Spleen (tissue), 11 donors: Measurements from ENCODE around the gene SIGLEC1. TPM values are rescaled to one million over a fixed set of nuclear protein-coding genes. Genes with fewer than 3 reads are reported as not detected.

ENCODE experiments used
- DNase-seq: peaks from one replicate; pipeline ENCODE4 v3.0.0-alpha.2; 2020
- H3K27ac ChIP-seq, 8 donors: fragments of 200-600 bp; sonication (generic) in 7 of 8; 1 replicate in 4 of 8; 2 replicates in 4 of 8; pipeline versions ENCODE4 v1.5.0 to v1.8.0; 2016 to 2021; ENCODE audit warnings: inconsistent platforms in 4 of 8, mild to moderate bottlenecking in 4 of 8, moderate library complexity in 1 of 8
- H3K27me3 ChIP-seq, 7 donors: fragments of 200-600 bp; sonication (generic) in 6 of 7; replicated peaks in 1 of 7; 1 replicate in 4 of 7; 2 replicates in 3 of 7; pipeline versions ENCODE4 v1.5.0 to v1.8.0; 2016 to 2021; ENCODE audit warnings: inconsistent platforms in 3 of 7, mild to moderate bottlenecking in 1 of 7
- H3K36me3 ChIP-seq, 6 donors: fragments of 200-600 bp; sonication (generic) in 5 of 6; 1 replicate in 4 of 6; 2 replicates in 2 of 6; pipeline versions ENCODE4 v1.5.0 to v1.8.0; 2016 to 2021; ENCODE audit warnings: inconsistent platforms in 2 of 6
- H3K4me1 ChIP-seq, 6 donors: fragments of 200-600 bp; sonication (generic) in 5 of 6; 1 replicate in 3 of 6; 2 replicates in 3 of 6; pipeline versions ENCODE4 v1.5.0 to v1.8.0; 2016 to 2021; ENCODE audit warnings: inconsistent platforms in 3 of 6
- H3K4me3 ChIP-seq, 8 donors: fragments of 200-600 bp; sonication (generic) in 7 of 8; 1 replicate in 4 of 8; 2 replicates in 4 of 8; pipeline versions ENCODE4 v1.5.0 to v1.8.0; 2016 to 2021; ENCODE audit warnings: inconsistent platforms in 4 of 8, mild to moderate bottlenecking in 4 of 8, moderate library complexity in 2 of 8
- H3K9me3 ChIP-seq, 8 donors: fragments of 200-600 bp; sonication (generic) in 7 of 8; 1 replicate in 4 of 8; 2 replicates in 4 of 8; pipeline versions ENCODE4 v1.5.0 to v1.8.0; 2016 to 2021; ENCODE audit warnings: inconsistent platforms in 4 of 8
- CTCF ChIP-seq, 11 experiments: fragments of 200-600 bp in 7 of 11; fragments of 450-650 bp in 4 of 11; sonication (generic) in 4 of 11; IDR thresholded peaks in 8 of 11; conservative IDR thresholded peaks in 3 of 11; 1 replicate in 7 of 11; 2 replicates in 4 of 11; pipeline versions ENCODE4 v1.4.0 to v1.8.0; 2016 to 2021; ENCODE audit warnings: antibody characterized with exemption in 11 of 11, inconsistent platforms in 4 of 11, mild to moderate bottlenecking in 1 of 11
- POLR2A ChIP-seq, 3 donors: fragments of 450-650 bp; IDR thresholded peaks; one replicate each; pipeline ENCODE4 v1.5.1; 2017; ENCODE audit warnings: antibody characterized with exemption in 3 of 3, mild to moderate bottlenecking in 1 of 3
- POLR2AphosphoS5 ChIP-seq, 3 donors: sonication (generic); formaldehyde crosslinking; IDR thresholded peaks; one replicate each; pipeline ENCODE4 v1.5.1; 2017; ENCODE audit warnings: antibody characterized with exemption in 3 of 3
- WGBS, 5 donors: extraction: QIAGEN DNeasy Blood & Tissue Kit in 3 of 5; methylation state at CpG; one replicate each; pipeline versions ENCODE4 v1.1.5 to v1.1.7; 2013 to 2018; 5-methylcytosine and 5-hydroxymethylcytosine counted together
- intact Hi-C: fragments of 100-400 bp; cut with DNase I; formaldehyde crosslinking; loops from one replicate; pipeline ENCODE4 v1.15.0; 2023; ENCODE audit warnings: low total_unique reads
- polyA plus RNA-seq, 3 donors: library from polyadenylated mRNA; stranded (reverse); fragments of 200-250 nt; gene quantifications; one replicate each; pipeline ENCODE4 v1.2.1, GENCODE V29; 2013
- total RNA-seq, 7 donors: library from RNA; depleted of rRNA in 3 of 7; stranded (reverse); fragments of >200 nt in 3 of 7; fragmentation: NEBNext Ultra II Directional in 4 of 7; extraction: Animal tissue kit (Norgen Biotek cat#: 25700) in 4 of 7; gene quantifications; one replicate each; pipeline versions ENCODE4 v1.1.0 to v1.2.1, GENCODE V29; 2016 to 2021
- donor health status: healthy with polysubstance abuse.
- donor health status: DM: no; HTN: no; CAD: no; lungs with moderate emphysema.
- donor health status: DM: no; HTN: no; CAD: no.
- donor health status: Bipolar disorder and iron deficiency.
- donor health status: healthy.
- donor health status: DM: no; HTN: no; CAD: no.
- donor health status: DM: yes; HTN: yes; CAD: no.

Gene SIGLEC1
- total and polyA plus RNA-seq, 10 donors = 3.0 to 50.2 (median 14.9) TPM

GRCh38 chr20:3678198-3678597, 34.2 kb downstream of the SIGLEC1 start:
- H3K27ac ChIP-seq = no peak overlapping the region

GRCh38 chr20:3677733-3678132, 34.7 kb downstream of the SIGLEC1 start:
- Histone ChIP-seq H3K27me3 (peaks cover 0 to 90% (median 47%) of the 10 kb centered on the region in 7 donors), H3K36me3 (no peaks in the 10 kb centered on the region), H3K4me3 (no peak overlapping the region), H3K9me3 (no peaks in the 10 kb centered on the region), H3K4me1 (peaks cover 0 to 56% (median 32%) of the 10 kb centered on the region in 6 donors), H3K27ac (no peak overlapping the region)
- WGBS, 5 donors = 62 to 79% (median 66%) methylated on average over 8 of the region's 8 CpGs
- no peak for DNase-seq
- intact Hi-C loops = no loop called here
- no peak for TF ChIP-seq CTCF (IDR thresholded peaks at IDR 0.05 in 8 of 11, conservative IDR thresholded peaks at IDR 0.05 in 3 of 11)
- TF ChIP-seq POLR2AphosphoS5 (IDR thresholded peaks at IDR 0.05) = no peak
- no peak for TF ChIP-seq POLR2A (IDR thresholded peaks at IDR 0.05)

More at GRCh38 chr20:3678198-3678597, 34.2 kb downstream of the SIGLEC1 start:
- TF ChIP-seq CTCF (IDR thresholded peaks at IDR 0.05 in 8 of 11, conservative IDR thresholded peaks at IDR 0.05 in 3 of 11) = no peak
- TF ChIP-seq POLR2AphosphoS5 (IDR thresholded peaks at IDR 0.05) = no peak
- no peak for TF ChIP-seq POLR2A (IDR thresholded peaks at IDR 0.05)
- WGBS, 5 donors = 29 to 90% (median 74%) methylated on average over 1 to 2 of the region's 2 CpGs
- no peaks in the 10 kb centered on the region for H3K36me3 ChIP-seq
- DNase-seq = no peak
- H3K4me3 ChIP-seq = no peak overlapping the region
- H3K27me3 ChIP-seq = peaks cover 0 to 90% (median 47%) of the 10 kb centered on the region in 7 donors
- peaks cover 0 to 51% (median 28%) of the 10 kb centered on the region in 6 donors for H3K4me1 ChIP-seq
- intact Hi-C loops = no loop called here
- H3K9me3 ChIP-seq = no peaks in the 10 kb centered on the region

GRCh38 chr20:3674995-3675900, 37.2 kb downstream of the SIGLEC1 start:
- intact Hi-C loops = no loop called here
- Histone ChIP-seq H3K27ac (no peak overlapping the region), H3K27me3 (peaks cover 0 to 90% (median 53%) of the 10 kb centered on the region in 7 donors), H3K36me3 (no peaks in the 10 kb centered on the region), H3K9me3 (no peaks in the 10 kb centered on the region), H3K4me3 (no peak overlapping the region), H3K4me1 (peaks cover 0 to 46% (median 26%) of the 10 kb centered on the region in 6 donors)
- no peak for DNase-seq
- WGBS, 5 donors = 51 to 60% (median 56%) methylated on average over 12 to 13 of the region's 13 CpGs
- TF ChIP-seq POLR2AphosphoS5 (IDR thresholded peaks at IDR 0.05) (no peak), POLR2A (IDR thresholded peaks at IDR 0.05) (no peak), CTCF (IDR thresholded peaks at IDR 0.05 in 8 of 11, conservative IDR thresholded peaks at IDR 0.05 in 3 of 11) (no peak)

- intact Hi-C loops = no loop called here
- Histone ChIP-seq H3K27ac (no peak overlapping the region), H3K36me3 (no peaks in the 10 kb centered on the region), H3K9me3 (no peaks in the 10 kb centered on the region), H3K4me1 (peaks cover 0 to 42% (median 26%) of the 10 kb centered on the region in 6 donors), H3K27me3 (peaks cover 0 to 89% (median 53%) of the 10 kb centered on the region in 7 donors), H3K4me3 (no peak overlapping the region)
- WGBS, 5 donors = 70 to 87% (median 75%) methylated on average over 5 to 10 of the region's 10 CpGs
- DNase-seq = no peak
- TF ChIP-seq CTCF (IDR thresholded peaks at IDR 0.05 in 8 of 11, conservative IDR thresholded peaks at IDR 0.05 in 3 of 11) = no peak
- TF ChIP-seq POLR2AphosphoS5 (IDR thresholded peaks at IDR 0.05) = no peak
- no peak for TF ChIP-seq POLR2A (IDR thresholded peaks at IDR 0.05)
Observed at GRCh38 chr20:3674447-3674846, 38.0 kb downstream of the SIGLEC1 start.
